GM19452 (cell line): ENCODE data around the gene ACKR1.

Source experiments
- ATAC-seq: cut with Tn5 transposase; IDR thresholded peaks from one replicate; pipeline ENCODE4 v1.9.1; 2021; ENCODE audit not compliant: unreplicated experiment

ACKR1 gene

GRCh38 chr1:159187033-159187432, 17.6 kb upstream of the ACKR1 start:
- ATAC-seq, result no peak

- ATAC-seq, result no peak
Measured at GRCh38 chr1:159187647-159188374, 16.9 kb upstream of the ACKR1 start.

GRCh38 chr1:159188375-159188788, 16.3 kb upstream of the ACKR1 start:
- peak; percentile 84 for ATAC-seq

GRCh38 chr1:159190441-159190840, 14.2 kb upstream of the ACKR1 start:
- ATAC-seq, result no peak

GRCh38 chr1:159196543-159196942, 8.1 kb upstream of the ACKR1 start:
- no peak for ATAC-seq

GRCh38 chr1:159197561-159198557, 6.8 kb upstream of the ACKR1 start:
- no peak for ATAC-seq

GRCh38 chr1:159199901-159200300, 4.8 kb upstream of the ACKR1 start:
- ATAC-seq, result no peak

GRCh38 chr1:159200769-159201168, 3.9 kb upstream of the ACKR1 start:
- ATAC-seq, result no peak

- no peak for ATAC-seq
Measured at GRCh38 chr1:159201642-159202041, 3.0 kb upstream of the ACKR1 start.

- no peak for ATAC-seq
Measured at GRCh38 chr1:159203610-159204009, 1.1 kb upstream of the ACKR1 start.

GRCh38 chr1:159205225-159205624, 550 bp downstream of the ACKR1 start:
- no peak for ATAC-seq

- ATAC-seq, result no peak
Measured at GRCh38 chr1:159206110-159206509, 1.4 kb downstream of the ACKR1 start.

- ATAC-seq, result no peak
Measured at GRCh38 chr1:159207080-159207479, 2.4 kb downstream of the ACKR1 start.

GRCh38 chr1:159207774-159208173, 3.1 kb downstream of the ACKR1 start:
- no peak for ATAC-seq

- no peak for ATAC-seq
Measured at GRCh38 chr1:159208175-159208825, 3.6 kb downstream of the ACKR1 start.

- ATAC-seq, result no peak
Measured at GRCh38 chr1:159209061-159209460, 4.4 kb downstream of the ACKR1 start.

GRCh38 chr1:159211331-159212136, 6.9 kb downstream of the ACKR1 start:
- ATAC-seq, result no peak

- no peak for ATAC-seq
Measured at GRCh38 chr1:159212596-159212995, 7.9 kb downstream of the ACKR1 start.

- no peak for ATAC-seq
Measured at GRCh38 chr1:159214149-159214760, 9.6 kb downstream of the ACKR1 start.
